GM12874 (cell line): Measurements from ENCODE around the gene ZMYND10.

Experiments used
- CTCF ChIP-seq: IDR thresholded peaks from 2 replicates; pipeline ENCODE4 v1.5.1; 2011; ENCODE audit warnings: low read depth, mild to moderate bottlenecking, control low read depth, low read length, moderate library complexity; ENCODE audit not compliant: insufficient read depth

Gene ZMYND10

GRCh38 chr3:50352781-50353180, 7.2 kb upstream of the ZMYND10 start:
- TF ChIP-seq CTCF = 0 out of 2 replicates have a peak, but pooled peaks have one; percentile 5

DNA sequence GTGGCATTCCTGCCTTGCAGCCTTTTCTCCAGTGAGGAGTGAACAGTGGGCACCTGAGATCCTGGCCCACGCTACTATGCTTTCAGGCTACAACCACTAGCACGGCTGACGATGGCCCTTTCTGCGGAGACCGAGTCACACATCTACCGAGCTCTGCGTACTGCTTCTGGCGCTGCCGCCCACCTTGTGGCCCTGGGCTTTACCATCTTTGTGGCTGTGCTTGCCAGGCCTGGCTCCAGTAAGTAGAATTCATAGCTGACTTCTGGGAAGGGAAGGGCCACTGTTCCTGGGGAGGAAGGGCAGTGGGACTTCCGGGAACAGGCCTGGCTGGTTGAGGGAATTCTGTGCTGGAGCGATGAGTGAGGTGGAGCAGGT, 5.8 kb upstream of the ZMYND10 start:
- TF ChIP-seq CTCF = no peak

- no peak for TF ChIP-seq CTCF
Observed at GRCh38 chr3:50350527-50351322, 5.2 kb upstream of the ZMYND10 start, which contains the start of the genes CYB561D2 and NPRL2. Gene CYB561D2 (plus strand): TSS chr3:50350862. CDS start chr3:50351434, 572 bp downstream. Gene NPRL2 (minus strand): TSS chr3:50350775. CDS start chr3:50350652, 123 bp downstream.

GRCh38 chr3:50350213-50350526, 4.6 kb upstream of the ZMYND10 start:
- no peak for TF ChIP-seq CTCF

DNA sequence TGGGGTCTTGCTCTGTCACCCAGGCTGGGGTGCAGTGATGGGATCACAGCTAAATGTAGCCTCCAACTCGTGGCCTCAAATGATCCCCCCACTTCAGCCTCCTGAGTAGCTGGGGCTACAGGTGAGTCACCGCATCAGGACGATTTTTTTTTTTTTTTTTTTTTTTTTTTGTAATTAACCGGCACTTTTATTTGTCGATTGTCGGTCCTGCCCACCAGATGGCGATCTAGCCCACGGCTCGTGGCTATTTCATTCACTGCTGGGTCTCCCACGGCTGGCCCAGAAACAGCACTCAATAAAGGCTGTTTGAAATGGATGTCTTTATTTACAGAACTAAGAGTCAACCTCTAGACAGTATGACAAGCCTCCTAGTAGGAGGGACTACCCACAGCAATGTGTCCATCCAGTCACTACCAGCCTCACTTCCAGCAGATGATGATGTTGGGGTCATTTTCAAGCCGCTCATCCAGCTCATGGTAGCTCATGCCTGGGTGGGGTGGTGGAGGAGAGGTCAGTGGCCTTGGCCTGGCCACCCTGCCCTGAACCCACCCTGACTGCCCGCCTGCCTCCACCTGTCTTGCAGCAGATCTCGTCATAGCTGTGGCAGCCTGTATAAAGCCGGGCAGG, 1.8 kb upstream of the ZMYND10 start:
- peak; percentile 60 for TF ChIP-seq CTCF

GRCh38 chr3:50345008-50345407, 524 bp downstream of the ZMYND10 start:
- TF ChIP-seq CTCF = no peak

- TF ChIP-seq CTCF = no peak
Observed at GRCh38 chr3:50342813-50343633, 2.5 kb downstream of the ZMYND10 start.
